C1 segment of cervical spinal cord (tissue), 14 donors: Measurements from ENCODE around the gene SGO2.
"Not testable (repeated sequence)": the region's sequence is repeated elsewhere in the genome, so short reads cannot be mapped to it uniquely, and the experiment has no call there.

Source experiments
- DNase-seq, 14 donors: peaks; one replicate each; lab custom pipeline; 2025; lab: John Stamatoyannopoulos, UW

Gene SGO2

GRCh38 chr2:200619279-200619678 lies 93.3 kb downstream of the SGO2 start:
- no peak for DNase-seq

GRCh38 chr2:200620606-200621390 lies 94.8 kb downstream of the SGO2 start:
- DNase-seq, result no peak

DNA sequence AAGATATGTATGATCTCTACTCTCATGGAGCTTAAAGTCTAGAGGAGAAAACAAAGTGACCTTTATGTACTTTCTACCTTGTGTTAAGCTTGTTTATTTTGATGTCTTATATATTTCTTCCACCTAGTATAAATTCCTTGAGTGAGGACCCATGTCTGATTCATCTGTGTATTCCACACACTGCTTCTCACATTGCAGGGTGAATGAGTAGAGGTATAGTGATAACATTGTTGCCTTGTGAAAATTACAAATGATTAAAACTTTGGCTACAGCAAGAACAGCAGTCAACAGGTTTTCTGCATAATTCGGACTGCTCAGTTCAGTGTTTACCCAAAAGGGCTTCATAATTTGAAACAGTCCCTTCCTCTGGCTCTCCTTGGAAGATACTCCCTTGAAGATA lies 96.1 kb downstream of the SGO2 start:
- no peak for DNase-seq

DNA sequence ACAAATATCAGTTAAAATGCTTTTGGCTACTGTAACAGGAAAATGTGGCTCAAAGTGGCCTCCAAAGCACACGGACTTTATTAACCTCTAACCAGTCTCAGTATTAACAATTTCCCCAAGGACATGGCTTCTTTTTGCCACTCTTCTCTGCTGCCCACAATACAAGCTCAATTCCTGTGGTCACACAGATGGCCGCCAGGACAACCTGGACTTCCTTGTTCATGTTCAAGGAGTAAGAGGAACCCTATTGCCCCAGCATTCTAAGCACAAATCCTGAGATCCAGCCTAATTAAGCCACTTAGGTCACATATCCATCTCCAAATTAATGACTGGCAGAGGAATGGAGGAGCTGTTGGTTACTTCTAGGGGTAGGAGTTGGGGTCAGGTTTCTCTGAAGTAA lies 98.0 kb downstream of the SGO2 start:
- DNase-seq, result no peak

DNA sequence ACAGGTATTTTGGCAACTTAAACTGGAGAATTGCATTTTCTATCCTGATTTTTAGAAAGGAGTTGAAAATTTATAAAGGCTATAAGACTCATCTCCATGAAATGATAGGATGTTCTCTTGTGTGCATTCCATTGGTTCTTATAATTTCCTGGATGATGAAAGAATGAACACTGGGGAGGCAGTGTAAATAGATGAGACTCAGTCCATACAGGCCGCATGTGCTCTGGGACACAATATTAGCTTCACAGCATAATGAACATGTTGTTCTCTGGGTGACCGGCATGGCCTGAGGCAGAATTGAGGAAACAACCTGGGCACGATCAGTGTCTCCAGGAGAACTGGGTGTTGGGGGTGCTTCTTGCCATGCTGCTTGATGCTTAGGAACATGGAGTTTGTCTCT lies 98.7 kb downstream of the SGO2 start:
- no peak for DNase-seq

- DNase-seq, result no peak
These were observed 99.3 kb downstream of the SGO2 start for GRCh38 chr2:200625282-200625681.

DNA sequence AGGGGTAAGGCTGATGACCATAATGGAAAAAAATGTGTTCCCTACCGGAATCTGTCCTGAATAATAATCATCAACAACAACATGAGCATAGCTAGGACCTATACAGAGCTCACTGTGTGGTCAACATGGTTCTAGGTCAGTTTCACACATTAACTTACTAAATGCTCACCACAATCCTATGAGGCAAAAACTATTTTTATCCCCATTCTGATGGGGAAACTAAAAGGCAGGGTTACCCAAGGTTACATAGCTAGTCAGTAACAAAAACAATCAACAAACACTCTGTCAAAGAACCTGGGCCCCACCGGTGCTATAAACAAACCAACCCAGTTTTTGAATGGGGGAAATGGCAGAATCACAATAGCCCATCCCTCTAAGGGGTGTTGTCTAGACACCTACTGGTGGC lies 100.0 kb downstream of the SGO2 start:
- no peak for DNase-seq

DNA sequence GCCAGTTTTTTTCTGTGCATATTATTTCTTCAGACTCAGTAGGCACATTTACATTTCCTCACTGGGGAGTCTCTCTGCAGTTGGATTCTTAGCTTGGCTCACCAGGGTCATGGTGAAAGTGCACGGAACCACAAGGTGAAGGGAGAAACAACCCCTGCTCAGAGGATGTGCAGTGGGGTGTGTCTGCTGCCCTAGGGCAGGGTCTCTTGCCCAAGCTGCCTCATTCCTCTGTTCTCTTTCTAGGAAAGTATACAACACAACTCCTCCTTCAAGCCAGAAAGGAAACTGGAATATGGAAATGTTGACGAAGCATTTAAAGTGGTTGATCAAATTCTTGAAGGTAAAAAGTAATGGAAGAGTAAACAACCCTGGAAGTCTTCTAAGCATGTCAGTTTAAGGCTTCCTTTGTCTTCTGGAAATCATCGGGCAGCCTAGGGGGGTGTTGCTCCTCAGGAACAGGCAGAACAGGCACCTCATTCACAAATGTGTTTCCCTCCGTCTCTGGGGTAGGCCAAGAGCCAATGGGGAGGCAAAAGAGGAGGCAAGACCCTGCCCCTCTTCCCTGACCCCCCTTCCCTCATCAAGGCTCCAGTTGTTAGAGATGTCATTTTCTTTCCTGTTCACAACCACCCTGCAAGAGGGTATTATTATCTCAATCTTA lies 101.2 kb downstream of the SGO2 start:
- no peak for DNase-seq

GRCh38 chr2:200628461-200628860 lies 102.5 kb downstream of the SGO2 start:
- DNase-seq, result not testable (repeated sequence)

DNA sequence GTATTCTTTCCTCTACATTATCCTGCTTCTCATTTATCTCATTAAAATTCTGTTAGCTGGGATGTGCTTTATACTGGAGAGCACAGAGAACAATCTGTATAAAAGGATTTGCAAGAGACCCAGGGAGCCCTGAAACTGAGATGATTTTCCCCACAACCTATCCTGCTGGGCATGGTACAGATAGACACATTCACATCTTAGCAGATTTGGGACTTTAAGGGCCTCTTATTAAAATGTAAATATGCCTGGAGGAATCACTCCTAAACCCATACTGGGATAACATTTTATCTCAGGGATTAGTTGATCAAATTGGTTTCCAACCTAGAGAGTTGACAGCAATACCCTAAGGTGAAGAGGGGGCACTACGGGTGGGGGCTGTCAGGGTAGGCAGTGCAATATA lies 105.3 kb downstream of the SGO2 start:
- DNase-seq, result no peak
